ENCODE measurements around the gene CYBB.

CYBB gene

GRCh38 chrX:37846141-37846540 lies 66.3 kb downstream of the CYBB start:
- DNase-seq: no peak

GRCh38 chrX:37846558-37846933 lies 66.7 kb downstream of the CYBB start:
- no peak for DNase-seq

- DNase-seq: peak; percentile 79
These were observed 67.3 kb downstream of the CYBB start, which contains the start of gene DYNLT3 for GRCh38 chrX:37846934-37847732. Gene DYNLT3, minus strand, starts transcription at chrX:37847571. Its CDS starts 61 bp downstream, at chrX:37847510.

GRCh38 chrX:37847733-37848197 lies 67.9 kb downstream of the CYBB start:
- no peak for DNase-seq

- DNase-seq: no peak
These were observed 74.3 kb downstream of the CYBB start for GRCh38 chrX:37854148-37854547.

GRCh38 chrX:37854748-37855147 lies 74.9 kb downstream of the CYBB start:
- DNase-seq: no peak

GRCh38 chrX:37860721-37861120 lies 80.9 kb downstream of the CYBB start:
- DNase-seq: peak; percentile 3

GRCh38 chrX:37862851-37863250 lies 83.0 kb downstream of the CYBB start:
- DNase-seq: no peak
